Measurements from ENCODE around the gene ZBTB7C. TPM values are rescaled to one million over a fixed set of nuclear protein-coding genes. Genes with fewer than 3 reads are reported as not detected.

ZBTB7C gene
- total RNA-seq, 1 donor from 2014 or later, result 0.17 TPM

- no peak overlapping the region for H3K4me3 ChIP-seq (ENCODE audit: low read depth, low read length)
- no peak for DNase-seq (ENCODE audit: low read depth)
- no peak for TF ChIP-seq CTCF (conservative IDR thresholded peaks at IDR 0.05; ENCODE audit: low read depth, low read length)
These were observed 218.2 kb downstream of the ZBTB7C start for GRCh38 chr18:48190994-48191393.

GRCh38 chr18:48188609-48189008, 220.6 kb downstream of the ZBTB7C start:
- TF ChIP-seq CTCF (conservative IDR thresholded peaks at IDR 0.05; ENCODE audit: low read depth, low read length), result no peak
- no peak overlapping the region for H3K4me3 ChIP-seq (ENCODE audit: low read depth, low read length)
- DNase-seq (ENCODE audit: low read depth), result no peak

- no peak overlapping the region for H3K4me3 ChIP-seq (ENCODE audit: low read depth, low read length)
- no peak for DNase-seq (ENCODE audit: low read depth)
- TF ChIP-seq CTCF (conservative IDR thresholded peaks at IDR 0.05; ENCODE audit: low read depth, low read length), result no peak
These were observed 222.3 kb downstream of the ZBTB7C start for GRCh38 chr18:48186861-48187260.

- TF ChIP-seq CTCF (conservative IDR thresholded peaks at IDR 0.05; ENCODE audit: low read depth, low read length), result no peak
- no peak overlapping the region for H3K4me3 ChIP-seq (ENCODE audit: low read depth, low read length)
- DNase-seq (ENCODE audit: low read depth), result peak; percentile 40
These were observed 222.9 kb downstream of the ZBTB7C start for GRCh38 chr18:48186131-48186766.

GRCh38 chr18:48184118-48184517, 225.1 kb downstream of the ZBTB7C start:
- TF ChIP-seq CTCF (conservative IDR thresholded peaks at IDR 0.05; ENCODE audit: low read depth, low read length), result no peak
- no peak for DNase-seq (ENCODE audit: low read depth)
- no peak overlapping the region for H3K4me3 ChIP-seq (ENCODE audit: low read depth, low read length)

- no peak overlapping the region for H3K4me3 ChIP-seq (ENCODE audit: low read depth, low read length)
- no peak for DNase-seq (ENCODE audit: low read depth)
- TF ChIP-seq CTCF (conservative IDR thresholded peaks at IDR 0.05; ENCODE audit: low read depth, low read length), result no peak
These were observed 225.6 kb downstream of the ZBTB7C start for GRCh38 chr18:48183613-48184012.

GRCh38 chr18:48182779-48183178, 226.4 kb downstream of the ZBTB7C start:
- TF ChIP-seq CTCF (conservative IDR thresholded peaks at IDR 0.05; ENCODE audit: low read depth, low read length), result no peak
- H3K4me3 ChIP-seq (ENCODE audit: low read depth, low read length), result no peak overlapping the region
- no peak for DNase-seq (ENCODE audit: low read depth)

Data from epithelial cell of proximal tubule (primary cell).